GM12864 (cell line): ENCODE data around the gene AGK.

ENCODE experiments used
- DNase-seq: peaks from one replicate; pipeline ENCODE4 v3.0.0-alpha.2; 2011; ENCODE audit warnings: low read depth
- H3K4me3 ChIP-seq: 2 replicates; pipeline ENCODE4 v1.5.1; 2011; ENCODE audit warnings: mild to moderate bottlenecking, low read depth, low read length, control low read depth
- CTCF ChIP-seq: IDR thresholded peaks from 2 replicates; pipeline ENCODE4 v1.5.1; 2011; ENCODE audit warnings: low read depth, mild to moderate bottlenecking, moderate library complexity, low read length, control low read depth, inconsistent platforms; ENCODE audit errors: missing control alignments

The AGK gene

GRCh38 chr7:141663081-141663849, 112.1 kb downstream of the AGK start:
- no peak for DNase-seq
- H3K4me3 ChIP-seq: no peak overlapping the region
- no peak for TF ChIP-seq CTCF

- no peak overlapping the region for H3K4me3 ChIP-seq
- TF ChIP-seq CTCF: no peak
Measured at GRCh38 chr7:141664450-141664849, 113.2 kb downstream of the AGK start.

GRCh38 chr7:141665208-141666035, 114.2 kb downstream of the AGK start:
- no peak for TF ChIP-seq CTCF
- DNase-seq: no peak
- H3K4me3 ChIP-seq: no peak overlapping the region

More at GRCh38 chr7:141664450-141664849, 113.2 kb downstream of the AGK start:
- no peak for DNase-seq

- TF ChIP-seq CTCF: no peak
Measured at GRCh38 chr7:141666071-141666470, 114.9 kb downstream of the AGK start.

GRCh38 chr7:141668853-141669252, 117.6 kb downstream of the AGK start:
- no peak overlapping the region for H3K4me3 ChIP-seq
- TF ChIP-seq CTCF: no peak
- no peak for DNase-seq

More at GRCh38 chr7:141666071-141666470, 114.9 kb downstream of the AGK start:
- DNase-seq: no peak
- H3K4me3 ChIP-seq: no peak overlapping the region

GRCh38 chr7:141671705-141672496, 120.7 kb downstream of the AGK start:
- H3K4me3 ChIP-seq: no peak overlapping the region
- DNase-seq: no peak
- no peak for TF ChIP-seq CTCF
